SKM-1 (cell line): ENCODE measurements around the gene NRSN2.

Experiments used
- DNase-seq: peaks from one replicate; lab custom pipeline; 2025; ENCODE audit not compliant: unreplicated experiment; lab: John Stamatoyannopoulos, UW

Gene NRSN2

DNA sequence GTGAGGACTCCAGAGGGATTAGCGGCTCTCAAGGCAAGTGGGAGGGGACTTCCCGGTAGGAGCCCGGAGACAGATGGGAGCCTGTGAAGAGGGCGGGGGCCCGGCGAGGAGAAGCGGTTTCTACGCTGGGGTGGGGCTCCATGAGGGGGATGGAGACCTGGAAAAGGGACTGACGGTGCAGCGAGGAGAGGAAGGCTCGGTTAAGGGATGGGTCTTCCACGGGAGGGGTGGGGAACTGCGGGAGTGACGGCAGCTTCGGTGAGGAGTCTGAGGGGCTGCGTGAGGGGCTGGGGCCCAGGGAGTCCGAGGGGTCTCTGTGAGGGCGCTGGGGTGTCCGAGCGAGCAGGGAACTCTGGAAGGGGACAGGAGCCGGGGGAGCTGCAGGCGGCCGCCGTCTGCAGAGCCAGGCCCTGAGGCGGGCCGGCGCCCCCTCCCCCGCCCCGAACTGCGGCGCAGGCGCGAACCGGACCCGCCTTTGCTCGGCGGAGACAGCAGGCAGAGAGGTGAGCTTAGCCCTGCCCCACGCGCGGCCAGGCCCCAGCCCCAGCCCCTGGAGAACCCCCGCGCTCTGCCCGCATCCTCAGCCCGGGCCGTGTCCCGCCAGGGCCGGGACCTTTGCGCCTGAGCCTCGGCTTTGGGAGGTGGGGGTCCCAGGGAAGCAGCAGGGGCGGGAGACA is at the start of gene NRSN2:
TSS of gene NRSN2 (plus strand) at position 472 of the 677 bp plus-strand sequence. CDS start 2,533 bp downstream, outside the sequence.
- DNase-seq, result no peak

DNA sequence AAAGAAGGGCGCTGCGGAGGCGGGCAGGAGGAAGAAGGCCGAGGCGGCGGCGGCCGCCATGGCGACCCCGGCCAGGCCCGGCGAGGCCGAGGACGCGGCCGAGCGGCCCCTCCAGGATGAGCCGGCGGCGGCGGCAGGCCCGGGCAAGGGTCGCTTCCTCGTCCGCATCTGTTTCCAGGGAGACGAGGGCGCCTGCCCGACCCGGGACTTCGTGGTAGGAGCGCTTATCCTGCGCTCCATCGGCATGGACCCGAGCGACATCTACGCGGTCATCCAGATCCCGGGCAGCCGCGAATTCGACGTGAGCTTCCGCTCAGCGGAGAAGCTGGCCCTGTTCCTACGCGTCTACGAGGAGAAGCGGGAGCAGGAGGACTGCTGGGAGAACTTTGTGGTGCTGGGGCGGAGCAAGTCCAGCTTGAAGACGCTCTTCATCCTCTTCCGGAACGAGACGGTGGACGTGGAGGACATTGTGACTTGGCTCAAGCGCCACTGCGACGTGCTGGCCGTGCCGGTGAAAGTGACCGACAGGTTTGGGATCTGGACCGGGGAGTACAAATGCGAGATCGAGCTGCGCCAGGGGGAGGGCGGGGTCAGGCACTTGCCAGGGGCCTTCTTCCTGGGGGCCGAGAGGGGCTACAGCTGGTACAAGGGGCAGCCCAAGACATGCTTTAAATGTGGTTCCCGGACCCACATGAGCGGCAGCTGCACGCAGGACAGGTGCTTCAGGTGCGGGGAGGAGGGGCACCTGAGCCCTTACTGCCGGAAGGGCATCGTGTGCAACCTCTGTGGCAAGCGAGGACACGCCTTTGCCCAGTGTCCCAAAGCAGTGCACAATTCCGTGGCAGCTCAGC is 48.8 kb upstream of the NRSN2 start:
- no peak for DNase-seq

- DNase-seq, result no peak
These were observed 48.0 kb upstream of the NRSN2 start for GRCh38 chr20:298776-299391.

DNA sequence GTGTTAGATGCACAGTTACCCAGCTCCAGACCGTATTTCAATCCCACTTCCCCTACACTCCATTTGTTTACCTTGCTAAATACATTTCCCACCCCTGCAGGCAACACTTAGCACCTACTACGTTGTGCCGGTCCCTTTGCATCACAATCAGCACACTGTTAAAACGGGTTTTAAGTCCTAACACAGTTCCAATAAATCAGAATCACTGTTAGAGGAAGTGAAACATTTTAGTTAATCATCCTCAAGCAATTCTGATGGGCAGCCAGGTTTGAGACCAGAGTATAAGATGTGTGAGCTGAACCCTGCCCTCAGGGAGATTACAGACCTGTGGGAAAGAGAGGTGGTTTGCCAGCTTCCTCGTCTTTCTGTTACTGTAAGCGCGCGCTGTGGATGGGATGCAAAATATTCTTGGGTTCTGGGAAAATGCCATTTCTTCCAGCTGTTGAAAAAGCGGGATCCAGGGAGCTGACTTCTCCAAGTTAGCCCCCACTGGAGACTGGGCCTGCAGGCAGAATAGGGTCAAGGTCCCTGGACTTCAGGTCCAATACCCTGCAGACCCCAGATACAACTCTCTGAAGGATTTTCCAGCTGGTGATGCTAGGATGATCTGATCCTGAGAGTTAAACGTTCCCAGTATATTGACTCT is 46.4 kb upstream of the NRSN2 start:
- DNase-seq, result no peak

DNA sequence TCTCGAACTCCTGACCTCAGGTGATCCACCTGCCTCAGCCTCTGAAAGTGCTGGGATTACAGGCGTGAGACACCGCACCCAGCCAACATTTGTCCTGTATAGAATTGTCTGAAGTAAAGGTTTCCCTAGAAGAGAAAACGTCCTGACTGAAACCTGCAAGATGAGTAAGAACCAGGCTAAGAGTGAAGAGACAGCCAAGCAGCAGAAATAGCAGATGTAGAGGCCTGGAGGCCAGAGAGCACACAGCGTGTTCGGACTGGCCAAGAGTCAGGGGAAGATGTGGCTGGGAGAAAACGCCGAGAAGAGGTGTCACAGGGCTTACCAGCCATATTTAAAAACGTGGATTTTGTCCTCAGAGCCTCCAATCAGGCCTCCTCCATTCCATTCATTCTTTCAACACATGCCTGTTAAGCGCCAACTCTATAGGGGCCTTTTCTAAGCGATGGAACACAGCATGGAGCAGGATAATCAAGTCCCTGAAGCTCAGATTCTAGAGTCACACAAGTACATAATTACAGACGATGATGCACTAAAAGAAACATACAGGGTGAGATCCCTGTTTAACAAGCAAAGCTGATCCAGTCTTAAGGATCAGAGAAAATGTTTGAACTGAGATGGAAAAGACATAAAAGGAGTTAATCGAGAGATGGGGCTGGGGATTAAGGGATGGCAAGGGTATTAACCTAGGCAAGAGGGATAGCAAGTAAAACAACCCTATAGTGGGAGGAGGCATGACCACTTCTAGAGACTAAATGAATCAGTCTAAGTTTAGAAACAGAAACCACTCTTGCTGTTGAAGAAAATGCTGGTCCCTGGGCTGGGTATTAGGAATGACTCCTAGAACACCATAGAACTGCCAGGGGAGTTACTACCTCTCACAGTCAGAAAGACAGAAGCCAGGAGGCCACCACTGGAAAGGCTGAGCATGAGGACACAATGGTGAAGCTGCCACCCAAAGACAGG is 44.7 kb upstream of the NRSN2 start:
- no peak for DNase-seq

- no peak for DNase-seq
These were observed 41.2 kb upstream of the NRSN2 start for GRCh38 chr20:305745-306144.

DNA sequence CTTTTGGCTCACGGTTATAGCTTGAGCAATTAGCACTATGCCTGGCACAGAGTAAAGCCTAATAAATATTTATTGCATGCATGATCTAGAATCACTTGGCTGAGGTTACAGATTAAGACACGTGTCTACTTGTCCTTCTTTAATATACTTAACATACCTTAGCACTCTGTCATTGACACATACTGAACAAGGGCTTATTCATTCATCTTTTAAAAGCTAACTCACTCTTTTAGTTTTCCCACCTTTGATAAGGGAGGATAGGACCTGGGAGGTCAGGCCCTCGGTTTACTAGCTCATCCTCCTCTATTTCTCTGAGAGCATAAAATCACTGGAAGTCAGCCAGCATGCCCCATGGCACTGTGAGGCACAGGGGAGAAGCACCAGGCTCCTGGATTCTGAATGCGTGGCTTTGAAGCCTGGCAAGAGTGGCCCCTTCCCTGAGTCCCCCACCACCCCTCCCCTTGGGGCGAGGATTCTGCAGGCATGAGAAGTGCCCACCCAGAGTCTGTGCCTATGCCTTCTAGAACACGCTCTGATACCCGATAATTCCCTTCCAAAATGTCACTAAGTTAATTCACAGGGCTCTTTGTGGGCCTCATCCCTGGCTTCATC is 38.4 kb upstream of the NRSN2 start:
- no peak for DNase-seq

DNA sequence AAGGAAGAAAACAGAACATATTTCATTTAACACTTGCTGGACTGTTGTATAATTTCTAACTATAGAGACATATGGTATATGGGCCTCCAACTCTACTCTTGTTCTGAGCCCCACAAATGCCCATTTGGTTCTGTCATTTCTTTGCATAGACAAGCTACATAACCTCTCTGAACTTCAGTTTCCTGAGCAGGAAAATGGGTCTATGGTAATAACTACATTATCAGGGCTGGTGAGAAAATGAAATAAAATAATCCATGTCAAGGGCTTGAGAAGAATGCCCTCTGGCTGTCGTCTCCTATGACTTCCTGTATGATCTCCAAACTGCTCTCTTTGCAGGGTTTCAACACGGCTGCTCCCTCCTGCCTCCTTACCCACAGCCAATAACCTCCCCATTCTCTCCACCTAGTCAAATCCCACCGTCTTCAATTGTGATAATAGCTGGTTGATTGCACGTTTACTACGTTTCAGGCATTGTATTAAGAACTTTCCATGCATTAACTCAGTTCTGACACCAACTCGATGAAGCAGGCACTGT is 37.5 kb upstream of the NRSN2 start:
- no peak for DNase-seq

GRCh38 chr20:309841-310644 is 36.9 kb upstream of the NRSN2 start:
- DNase-seq, result no peak

- no peak for DNase-seq
These were observed 36.3 kb upstream of the NRSN2 start for GRCh38 chr20:310645-311044.

DNA sequence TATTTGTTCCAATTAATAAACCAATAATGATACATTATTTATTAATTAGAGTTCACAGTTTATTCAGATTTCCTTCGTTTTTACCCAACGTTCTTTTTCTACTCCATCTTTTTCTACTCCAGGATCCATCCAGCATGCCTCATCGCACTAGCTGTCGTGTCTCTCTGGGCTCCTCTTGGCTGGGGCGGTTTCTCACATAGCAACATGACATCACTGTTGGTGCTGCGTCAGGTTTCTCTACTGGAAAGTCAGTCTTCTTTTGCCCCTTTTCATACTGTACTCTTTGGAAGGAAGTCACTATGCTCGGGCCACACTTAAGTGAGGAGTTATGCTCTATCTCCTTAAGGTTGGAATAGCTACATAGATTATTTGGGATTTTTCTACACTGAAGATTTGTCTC is 35.3 kb upstream of the NRSN2 start:
- DNase-seq, result no peak

- DNase-seq, result no peak
These were observed 34.8 kb upstream of the NRSN2 start for GRCh38 chr20:312067-312466.

- DNase-seq, result no peak
These were observed 34.0 kb upstream of the NRSN2 start for GRCh38 chr20:312866-313265.

GRCh38 chr20:313402-313801 is 33.5 kb upstream of the NRSN2 start:
- DNase-seq, result no peak

DNA sequence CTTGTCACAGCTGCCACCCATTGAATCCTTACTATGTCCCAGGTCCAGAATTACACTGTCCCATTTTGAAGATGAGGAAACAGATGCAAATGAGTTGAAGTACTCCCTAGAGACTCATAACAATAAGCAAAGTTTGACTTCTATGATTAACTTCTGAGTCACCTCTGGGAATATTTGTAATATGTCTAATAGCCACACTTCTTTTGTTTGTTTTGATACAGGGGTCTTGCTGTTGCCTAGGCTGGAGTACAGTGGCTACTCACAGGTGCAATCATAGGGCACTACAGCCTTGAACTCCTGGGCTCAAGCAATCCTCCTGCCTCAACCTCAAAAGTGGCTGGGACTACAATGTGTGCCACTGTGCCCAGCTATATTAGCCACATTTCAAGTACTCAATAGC is 33.0 kb upstream of the NRSN2 start:
- DNase-seq, result no peak

GRCh38 chr20:316316-317068 is 30.4 kb upstream of the NRSN2 start:
- DNase-seq, result no peak

DNA sequence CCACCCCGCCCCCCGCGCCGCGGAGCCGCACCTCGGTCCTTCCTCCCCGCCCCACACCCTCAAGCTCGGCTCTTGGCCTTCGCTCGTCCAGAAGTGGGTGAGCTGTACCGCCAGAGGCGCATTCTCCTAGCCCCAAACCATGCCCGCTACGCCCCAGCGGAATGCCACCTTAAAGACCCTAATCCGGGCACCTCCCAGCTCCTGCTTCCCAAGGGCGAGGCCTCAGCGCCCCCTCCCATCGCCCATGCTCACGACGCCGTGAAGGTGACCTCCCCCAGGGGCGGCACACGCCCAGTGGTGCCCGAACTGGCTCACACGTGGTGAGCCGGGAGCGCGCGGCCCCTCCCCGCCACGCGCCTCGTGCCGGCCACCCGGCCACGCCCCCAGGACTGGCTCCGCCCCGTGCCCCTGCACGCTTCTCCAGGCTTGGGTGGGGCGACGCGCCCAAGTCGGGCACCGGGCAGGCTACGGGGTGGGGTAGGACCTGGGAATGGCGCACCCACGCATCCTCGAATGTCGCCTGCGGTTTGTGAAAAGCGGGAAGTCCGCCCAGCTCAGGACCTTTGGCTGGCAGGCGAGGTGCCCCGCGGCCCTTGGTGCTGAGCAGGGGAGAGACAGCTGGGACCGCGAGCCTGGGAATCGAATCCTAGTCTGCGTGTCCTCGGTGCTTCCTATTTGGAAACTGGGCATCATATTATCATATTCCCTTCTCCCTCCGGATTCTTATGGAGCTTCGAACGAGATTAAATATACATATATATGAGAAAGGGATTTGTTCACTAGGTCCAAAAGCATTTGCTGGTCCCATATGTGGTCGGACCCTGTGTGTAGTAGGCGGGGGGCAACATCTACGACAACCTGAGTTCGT is 22.5 kb upstream of the NRSN2 start:
- peak; percentile 37 for DNase-seq
